DOHH2 (cell line): Measurements from ENCODE around the gene GIPC1.

ENCODE experiments used
- EZH2phosphoT487 ChIP-seq: fragments of 200-600 bp; sonication (generic); IDR thresholded peaks from 2 replicates; pipeline ENCODE4 v1.6.1; 2017; ENCODE audit warnings: borderline replicate concordance, mild to moderate bottlenecking, antibody characterized with exemption, low read length, moderate library complexity, mixed read lengths
- TF ChIP-seq, protein P1 (sequence below): fragments of 200-600 bp; sonication (generic); IDR thresholded peaks from one replicate; pipeline ENCODE4 v1.5.1; 2014; ENCODE audit warnings: antibody characterized with exemption, mild to moderate bottlenecking, low read depth, low read length; ENCODE audit not compliant: poor library complexity, severe bottlenecking

- TF ChIP-seq, protein P1, sequence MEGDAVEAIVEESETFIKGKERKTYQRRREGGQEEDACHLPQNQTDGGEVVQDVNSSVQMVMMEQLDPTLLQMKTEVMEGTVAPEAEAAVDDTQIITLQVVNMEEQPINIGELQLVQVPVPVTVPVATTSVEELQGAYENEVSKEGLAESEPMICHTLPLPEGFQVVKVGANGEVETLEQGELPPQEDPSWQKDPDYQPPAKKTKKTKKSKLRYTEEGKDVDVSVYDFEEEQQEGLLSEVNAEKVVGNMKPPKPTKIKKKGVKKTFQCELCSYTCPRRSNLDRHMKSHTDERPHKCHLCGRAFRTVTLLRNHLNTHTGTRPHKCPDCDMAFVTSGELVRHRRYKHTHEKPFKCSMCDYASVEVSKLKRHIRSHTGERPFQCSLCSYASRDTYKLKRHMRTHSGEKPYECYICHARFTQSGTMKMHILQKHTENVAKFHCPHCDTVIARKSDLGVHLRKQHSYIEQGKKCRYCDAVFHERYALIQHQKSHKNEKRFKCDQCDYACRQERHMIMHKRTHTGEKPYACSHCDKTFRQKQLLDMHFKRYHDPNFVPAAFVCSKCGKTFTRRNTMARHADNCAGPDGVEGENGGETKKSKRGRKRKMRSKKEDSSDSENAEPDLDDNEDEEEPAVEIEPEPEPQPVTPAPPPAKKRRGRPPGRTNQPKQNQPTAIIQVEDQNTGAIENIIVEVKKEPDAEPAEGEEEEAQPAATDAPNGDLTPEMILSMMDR: no peak
- TF ChIP-seq EZH2phosphoT487: no peak
These were observed 37.5 kb upstream of the GIPC1 start for GRCh38 chr19:14533450-14533849.
